HG03342 (cell line): ENCODE data around the gene NOP56.

ENCODE experiments used
- ATAC-seq: cut with Tn5 transposase; IDR thresholded peaks from one replicate; pipeline ENCODE4 v1.9.1; 2021; ENCODE audit warnings: mild to moderate bottlenecking, moderate library complexity; ENCODE audit not compliant: unreplicated experiment

The NOP56 gene

GRCh38 chr20:2640260-2640659 lies 12.2 kb upstream of the NOP56 start:
- no peak for ATAC-seq

- no peak for ATAC-seq
These were observed 11.5 kb upstream of the NOP56 start for GRCh38 chr20:2640899-2641298.

GRCh38 chr20:2643708-2644107 lies 8.7 kb upstream of the NOP56 start:
- no peak for ATAC-seq

GRCh38 chr20:2652724-2653555 lies 508 bp downstream of the NOP56 start:
- ATAC-seq: peak; percentile 34

GRCh38 chr20:2653556-2654383 lies 1.3 kb downstream of the NOP56 start:
- ATAC-seq: no peak

- no peak for ATAC-seq
These were observed 2.0 kb downstream of the NOP56 start for GRCh38 chr20:2654384-2654822.

GRCh38 chr20:2654831-2655230 lies 2.4 kb downstream of the NOP56 start:
- no peak for ATAC-seq

- no peak for ATAC-seq
These were observed 3.1 kb downstream of the NOP56 start for GRCh38 chr20:2655331-2656116.

GRCh38 chr20:2656471-2657117 lies 4.2 kb downstream of the NOP56 start:
- no peak for ATAC-seq

- no peak for ATAC-seq
These were observed 4.8 kb downstream of the NOP56 start for GRCh38 chr20:2657241-2657640.

- ATAC-seq: no peak
These were observed 5.2 kb downstream of the NOP56 start for GRCh38 chr20:2657674-2658073.

- no peak for ATAC-seq
These were observed 6.3 kb downstream of the NOP56 start for GRCh38 chr20:2658414-2659354.

GRCh38 chr20:2659547-2659946 lies 7.1 kb downstream of the NOP56 start:
- ATAC-seq: no peak

- no peak for ATAC-seq
These were observed 11.0 kb downstream of the NOP56 start for GRCh38 chr20:2663364-2663886.

- ATAC-seq: peak; percentile 91
These were observed 11.7 kb downstream of the NOP56 start, which contains the start of gene IDH3B for GRCh38 chr20:2663887-2664719. Gene IDH3B, minus strand, starts transcription at chr20:2664216. Its CDS starts 28 bp downstream, at chr20:2664188.

- no peak for ATAC-seq
These were observed 19.5 kb downstream of the NOP56 start for GRCh38 chr20:2671977-2672376.

GRCh38 chr20:2672446-2672845 lies 20.0 kb downstream of the NOP56 start:
- ATAC-seq: no peak

- ATAC-seq: no peak
These were observed 21.0 kb downstream of the NOP56 start for GRCh38 chr20:2673453-2673852.
